HG03025 (cell line): Measurements from ENCODE around the gene SUPT20HL1.

Source experiments
- ATAC-seq: cut with Tn5 transposase; IDR thresholded peaks from one replicate; pipeline ENCODE4 v1.9.1; 2021; ENCODE audit warnings: mild to moderate bottlenecking, moderate library complexity; ENCODE audit not compliant: unreplicated experiment, low FRiP score

Gene SUPT20HL1

GRCh38 chrX:24392709-24393108 lies 32.3 kb downstream of the SUPT20HL1 start:
- no peak for ATAC-seq

GRCh38 chrX:24395775-24396174 lies 35.3 kb downstream of the SUPT20HL1 start:
- ATAC-seq = no peak

- no peak for ATAC-seq
Observed at GRCh38 chrX:24396236-24396930, 35.9 kb downstream of the SUPT20HL1 start.

- no peak for ATAC-seq
Observed at GRCh38 chrX:24396931-24397279, 36.5 kb downstream of the SUPT20HL1 start.

- no peak for ATAC-seq
Observed at GRCh38 chrX:24398766-24399165, 38.3 kb downstream of the SUPT20HL1 start.

GRCh38 chrX:24399550-24399949 lies 39.1 kb downstream of the SUPT20HL1 start:
- no peak for ATAC-seq

GRCh38 chrX:24405959-24406358 lies 45.5 kb downstream of the SUPT20HL1 start:
- no peak for ATAC-seq
